Subcutaneous adipose tissue (tissue), 4 donors: Measurements from ENCODE around the gene SYPL1. TPM values are rescaled to one million over a fixed set of nuclear protein-coding genes. Genes with fewer than 3 reads are reported as not detected.

ENCODE experiments used
- total RNA-seq, 4 donors: library from RNA; depleted of rRNA; stranded (reverse); fragments of >200 nt; gene quantifications; one replicate each; pipeline ENCODE4 v1.1.0, GENCODE V29; 2016
- TF ChIP-seq, protein P1 (sequence below): fragments of 450-650 bp; IDR thresholded peaks from one replicate; pipeline ENCODE4 v1.5.1; 2016; ENCODE audit warnings: low read depth, mild to moderate bottlenecking, control low read depth, antibody characterized with exemption, moderate library complexity

Gene SYPL1
- total RNA-seq, 4 donors from 2014 or later = 85.2 to 136 (median 92.4) TPM

DNA sequence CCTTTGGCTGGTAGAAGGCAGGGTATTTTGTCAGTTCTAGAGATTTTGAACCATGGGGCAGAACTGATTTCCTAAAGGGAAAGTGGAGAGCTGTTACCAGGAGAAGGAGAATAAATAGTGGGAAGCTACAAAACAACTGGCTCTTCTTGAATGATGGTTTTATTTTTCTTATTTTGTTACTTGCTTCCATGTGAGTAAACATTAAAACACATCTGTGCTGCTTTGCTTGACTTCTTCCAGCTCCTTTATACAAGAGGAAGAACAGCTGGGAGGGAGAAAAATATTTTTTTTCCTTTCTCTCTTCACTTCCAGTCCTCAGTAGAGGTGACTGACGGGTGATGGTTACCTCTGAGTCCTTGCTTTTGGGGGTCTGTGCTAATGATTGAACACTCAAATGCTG lies 30.0 kb upstream of the SYPL1 start:
- TF ChIP-seq, protein P1, sequence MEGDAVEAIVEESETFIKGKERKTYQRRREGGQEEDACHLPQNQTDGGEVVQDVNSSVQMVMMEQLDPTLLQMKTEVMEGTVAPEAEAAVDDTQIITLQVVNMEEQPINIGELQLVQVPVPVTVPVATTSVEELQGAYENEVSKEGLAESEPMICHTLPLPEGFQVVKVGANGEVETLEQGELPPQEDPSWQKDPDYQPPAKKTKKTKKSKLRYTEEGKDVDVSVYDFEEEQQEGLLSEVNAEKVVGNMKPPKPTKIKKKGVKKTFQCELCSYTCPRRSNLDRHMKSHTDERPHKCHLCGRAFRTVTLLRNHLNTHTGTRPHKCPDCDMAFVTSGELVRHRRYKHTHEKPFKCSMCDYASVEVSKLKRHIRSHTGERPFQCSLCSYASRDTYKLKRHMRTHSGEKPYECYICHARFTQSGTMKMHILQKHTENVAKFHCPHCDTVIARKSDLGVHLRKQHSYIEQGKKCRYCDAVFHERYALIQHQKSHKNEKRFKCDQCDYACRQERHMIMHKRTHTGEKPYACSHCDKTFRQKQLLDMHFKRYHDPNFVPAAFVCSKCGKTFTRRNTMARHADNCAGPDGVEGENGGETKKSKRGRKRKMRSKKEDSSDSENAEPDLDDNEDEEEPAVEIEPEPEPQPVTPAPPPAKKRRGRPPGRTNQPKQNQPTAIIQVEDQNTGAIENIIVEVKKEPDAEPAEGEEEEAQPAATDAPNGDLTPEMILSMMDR = no peak

GRCh38 chr7:106140406-106141173 lies 28.5 kb upstream of the SYPL1 start:
- TF ChIP-seq, protein P1 = no peak

DNA sequence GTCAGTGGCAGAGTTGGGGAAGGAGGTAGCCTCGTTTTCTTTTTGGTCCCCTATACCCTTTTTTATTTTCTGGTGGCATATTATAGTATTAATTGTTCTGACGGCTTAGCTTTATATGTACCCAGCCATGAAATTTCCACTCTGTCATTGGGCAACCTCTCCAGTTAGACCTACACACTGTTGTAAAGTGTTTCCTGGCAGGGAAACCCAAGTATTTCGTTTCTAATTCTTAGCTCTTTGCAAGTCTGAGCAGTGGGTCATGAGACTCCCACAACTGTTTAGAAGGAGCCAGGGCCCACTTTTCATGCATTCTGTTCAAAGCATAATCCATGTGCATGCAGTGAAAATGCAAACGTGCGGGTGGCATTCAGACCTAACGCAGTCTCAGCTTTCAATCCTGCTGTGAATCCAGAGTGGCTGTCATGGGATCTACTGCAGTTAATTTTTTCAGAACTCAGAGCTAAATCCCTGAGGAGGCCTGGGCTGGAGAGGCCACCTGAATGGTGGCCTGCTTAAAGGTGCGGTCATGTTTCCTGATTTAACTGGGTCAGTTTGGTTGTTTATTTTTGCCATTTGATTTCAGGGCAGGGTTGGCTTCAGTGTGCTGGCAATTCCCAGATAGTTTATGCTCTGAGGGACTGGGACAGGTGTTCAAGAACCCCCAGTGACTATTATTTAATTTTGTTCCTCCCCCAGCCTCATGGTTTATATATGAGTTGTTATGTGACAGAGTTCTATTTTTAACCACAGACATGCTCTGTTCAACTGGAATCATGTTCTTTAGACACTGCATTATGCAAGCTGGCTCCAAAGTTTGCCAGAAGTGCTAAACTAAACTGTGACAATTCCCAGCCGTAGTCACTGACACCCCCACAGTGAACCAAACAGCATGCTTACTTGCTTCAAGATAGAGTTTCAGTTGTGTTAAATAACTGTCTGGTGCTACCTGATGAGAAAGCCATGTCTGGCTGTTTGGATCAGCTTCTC lies 27.4 kb upstream of the SYPL1 start:
- TF ChIP-seq, protein P1 = no peak

DNA sequence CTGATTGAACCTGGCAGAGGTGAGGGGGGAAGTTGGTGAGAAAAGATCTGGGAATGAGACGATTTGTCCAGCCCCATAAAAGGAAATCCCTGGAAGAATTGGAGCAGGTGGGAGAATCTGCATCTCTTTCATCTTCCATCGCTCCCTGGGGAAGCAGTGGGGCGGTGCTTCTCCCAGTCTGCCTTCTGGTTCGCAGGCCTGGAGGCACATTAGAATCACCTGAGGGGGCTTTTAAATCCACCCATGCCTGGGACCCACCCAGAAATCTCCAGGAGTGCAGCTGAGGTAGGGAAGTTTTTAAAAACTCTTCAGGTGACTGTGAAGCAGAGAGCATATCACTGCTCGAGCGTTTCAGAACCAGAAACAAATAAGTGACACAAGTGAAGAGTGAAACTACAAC lies 26.7 kb upstream of the SYPL1 start:
- TF ChIP-seq, protein P1 = no peak

- TF ChIP-seq, protein P1 = no peak
Observed at GRCh38 chr7:106134241-106134640, 22.1 kb upstream of the SYPL1 start.

DNA sequence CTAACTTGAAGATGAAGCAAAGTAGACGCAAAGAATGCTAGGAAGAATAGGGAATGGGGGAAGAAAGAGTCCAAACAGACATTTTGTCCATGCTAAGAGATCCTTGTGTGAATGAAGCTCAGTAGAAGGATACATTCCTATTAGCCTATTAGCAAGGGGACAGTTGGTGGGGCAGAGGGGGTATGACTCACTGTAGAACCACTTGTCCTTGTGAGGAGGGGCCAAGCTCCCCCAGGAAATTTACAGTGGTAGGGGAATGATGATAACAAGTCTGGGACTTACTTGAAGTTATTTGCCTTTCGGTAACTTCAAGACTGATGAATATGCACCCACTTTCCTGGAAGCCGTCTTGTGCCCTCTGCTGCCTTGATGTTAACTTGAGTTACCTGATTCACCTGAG lies 17.2 kb upstream of the SYPL1 start:
- TF ChIP-seq, protein P1 = no peak

DNA sequence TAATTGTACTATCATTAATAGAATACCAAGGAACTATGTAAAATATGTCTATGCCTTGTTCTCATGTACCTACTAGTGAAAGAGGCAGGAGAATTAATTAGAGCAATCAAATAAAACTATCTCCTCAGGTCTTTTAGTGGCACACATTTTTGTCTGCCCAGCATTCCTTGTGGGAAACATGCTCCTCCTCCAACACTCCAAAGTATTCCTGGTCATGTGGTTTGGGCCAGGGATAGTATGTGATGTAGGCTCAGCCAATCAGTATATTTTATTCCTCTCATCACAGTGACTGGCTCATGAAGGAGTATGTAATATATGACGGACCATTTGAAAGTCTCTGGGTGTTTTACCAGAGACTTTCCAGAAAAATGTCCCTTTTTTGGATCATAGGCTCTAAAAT lies 16.7 kb upstream of the SYPL1 start:
- TF ChIP-seq, protein P1 = no peak
